Ovary (tissue), 10 donors: ENCODE measurements around the gene CYP4A11. TPM values are rescaled to one million over a fixed set of nuclear protein-coding genes. Genes with fewer than 3 reads are reported as not detected.
"Not testable (repeated sequence)": the region's sequence is repeated elsewhere in the genome, so short reads cannot be mapped to it uniquely, and the experiment has no call there.

Experiments used
- DNase-seq, 5 donors: peaks; one replicate each; pipeline ENCODE4 v3.0.0-alpha.2; 2019 to 2020
- H3K27ac ChIP-seq, 2 donors: fragments of 200-600 bp; one replicate each; pipeline versions ENCODE4 v1.5.1 to v1.8.0; 2019 to 2022
- H3K27me3 ChIP-seq: fragments of 200-600 bp; one replicate; pipeline ENCODE4 v1.8.0; 2022
- H3K36me3 ChIP-seq: fragments of 200-600 bp; sonication (generic); one replicate; pipeline ENCODE4 v1.5.1; 2019
- H3K4me1 ChIP-seq: one replicate; pipeline ENCODE4 v1.8.1; 2013; ENCODE audit warnings: mild to moderate bottlenecking, moderate library complexity; ENCODE audit not compliant: insufficient read depth
- H3K4me3 ChIP-seq: fragments of 200-600 bp; sonication (generic); one replicate; pipeline ENCODE4 v1.5.1; 2017
- H3K9me3 ChIP-seq, 2 donors: fragments of 200-600 bp in 1 of 2; sonication (generic) in 1 of 2; one replicate each; pipeline versions ENCODE4 v1.5.1 to v1.8.1; 2013 to 2019; ENCODE audit warnings: mild to moderate bottlenecking in 1 of 2, moderate library complexity in 1 of 2
- EP300 ChIP-seq: sonication (generic); formaldehyde crosslinking; IDR thresholded peaks from one replicate; pipeline ENCODE4 v1.6.1; 2017; ENCODE audit warnings: antibody characterized with exemption
- POLR2A ChIP-seq: fragments of 450-650 bp; IDR thresholded peaks from one replicate; pipeline ENCODE4 v1.6.1; 2017; ENCODE audit warnings: antibody characterized with exemption, mild to moderate bottlenecking, moderate library complexity
- WGBS, 3 donors: extraction: QIAGEN DNeasy Blood & Tissue Kit in 1 of 3; methylation state at CpG; one replicate each; pipeline versions ENCODE4 v1.1.5 to v1.1.7; 2013 to 2017; 5-methylcytosine and 5-hydroxymethylcytosine counted together
- intact Hi-C, 4 donors: fragments of 100-400 bp; cut with DNase I; formaldehyde crosslinking; loops; one replicate each; pipeline versions ENCODE4 v1.11.0 to v1.15.1; 2022 to 2023
- long read RNA-seq, 3 donors: library from polyadenylated mRNA in 2 of 3; unstranded in 2 of 3; transcript quantifications; one replicate each; pipeline ENCODE4 v2.0.0 and lab custom pipeline, GENCODE V29; 2021 to 2026
- polyA plus RNA-seq, 2 donors: library from polyadenylated mRNA; stranded (reverse); fragments of 200-250 nt in 1 of 2; fragments of 350-450 nt in 1 of 2; fragmentation: Illumina TruSeq in 1 of 2; extraction: RNeasy Lipid Tissue Mini Kit (QIAGEN cat#74804) in 1 of 2; gene quantifications; one replicate each; pipeline ENCODE4 v1.2.3, GENCODE V29; 2013 to 2014
- total RNA-seq, 7 donors: library from RNA; depleted of rRNA in 2 of 7; stranded (reverse); fragments of >200 nt in 2 of 7; fragmentation: NEBNext Ultra II Directional in 3 of 7; extraction: Animal tissue kit (Norgen Biotek cat#: 25700) in 3 of 7; gene quantifications; one replicate each; pipeline versions ENCODE4 v1.1.0 to v1.2.4, GENCODE V29; 2016 to 2023
- TF ChIP-seq, protein P1 (sequence below), 3 donors: fragments of 450-650 bp in 2 of 3; fragments of 200-600 bp in 1 of 3; IDR thresholded peaks; one replicate each; pipeline versions ENCODE4 v1.5.1 to v1.8.0; 2016 to 2022; ENCODE audit warnings: antibody characterized with exemption in 3 of 3, mild to moderate bottlenecking in 1 of 3
- donor health status: DM: no; HTN: no; CAD: no; lungs with moderate emphysema.
- donor health status: DM: no; HTN: no; CAD: no.
- donor health status: Bipolar disorder and iron deficiency.
- donor health status: DM: yes; HTN: yes; CAD: no.
- donor health status: DM: no; HTN: no; CAD: no.
- donor health status: DM: yes; HTN: yes; CAD: no.

CYP4A11 gene, protein sequence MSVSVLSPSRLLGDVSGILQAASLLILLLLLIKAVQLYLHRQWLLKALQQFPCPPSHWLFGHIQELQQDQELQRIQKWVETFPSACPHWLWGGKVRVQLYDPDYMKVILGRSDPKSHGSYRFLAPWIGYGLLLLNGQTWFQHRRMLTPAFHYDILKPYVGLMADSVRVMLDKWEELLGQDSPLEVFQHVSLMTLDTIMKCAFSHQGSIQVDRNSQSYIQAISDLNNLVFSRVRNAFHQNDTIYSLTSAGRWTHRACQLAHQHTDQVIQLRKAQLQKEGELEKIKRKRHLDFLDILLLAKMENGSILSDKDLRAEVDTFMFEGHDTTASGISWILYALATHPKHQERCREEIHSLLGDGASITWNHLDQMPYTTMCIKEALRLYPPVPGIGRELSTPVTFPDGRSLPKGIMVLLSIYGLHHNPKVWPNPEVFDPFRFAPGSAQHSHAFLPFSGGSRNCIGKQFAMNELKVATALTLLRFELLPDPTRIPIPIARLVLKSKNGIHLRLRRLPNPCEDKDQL
- total RNA-seq (1 to 10 TPM in 1 of 7 donors, under 1 TPM in 3, not detected in 3; 0.10 to 4.0 (median 0.28) TPM), polyA plus RNA-seq (not detected)
- long read RNA-seq, donor 1, result 0 reads
- long read RNA-seq, donor 2, result 0 reads
- long read RNA-seq, donor 3, partial matches to known transcripts, result 0 of 2 reads
- long read RNA-seq, donor 3, other reads (novel, unspliced or antisense), result 1 of 2 reads

DNA sequence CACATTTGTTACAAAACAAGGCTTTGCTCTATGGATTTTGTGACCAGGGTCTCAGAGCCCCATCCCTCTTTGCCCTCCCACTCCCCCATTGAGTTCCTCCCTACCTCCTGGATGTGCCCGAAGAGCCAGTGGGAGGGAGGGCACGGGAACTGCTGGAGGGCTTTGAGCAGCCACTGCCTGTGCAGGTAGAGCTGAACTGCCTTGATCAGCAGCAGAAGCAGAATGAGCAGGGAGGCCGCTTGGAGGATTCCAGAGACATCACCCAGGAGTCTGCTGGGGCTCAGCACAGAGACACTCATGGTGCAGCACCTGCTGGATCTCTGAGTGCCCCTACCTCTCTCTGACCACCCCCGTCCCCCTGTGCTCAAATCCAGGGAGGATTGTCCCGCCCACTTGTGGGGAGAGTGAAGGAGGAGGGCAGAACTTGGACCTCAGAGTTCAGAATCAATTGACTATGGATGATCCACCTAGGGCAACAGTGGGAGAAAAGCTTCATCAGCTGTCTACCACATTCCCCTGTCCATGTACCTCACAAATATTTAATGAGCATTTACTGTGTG is at the start of gene CYP4A11:
TSS of gene CYP4A11 (minus strand) at position 342 of the 560 bp plus-strand sequence. CDS start at position 299, 43 bp downstream.
- Histone ChIP-seq H3K27ac (no peak within 1 kb of the TSS), H3K4me3 (no peak within 1 kb of the TSS), H3K4me1 (no peaks in the 10 kb centered on the region), H3K36me3 (no peaks in the 10 kb centered on the region), H3K9me3 (no peaks in the 10 kb centered on the region), H3K27me3 (no peaks in the 10 kb centered on the region)
- no peak for DNase-seq
- TF ChIP-seq POLR2A (no peak), EP300 (no peak)
- TF ChIP-seq, protein P1, sequence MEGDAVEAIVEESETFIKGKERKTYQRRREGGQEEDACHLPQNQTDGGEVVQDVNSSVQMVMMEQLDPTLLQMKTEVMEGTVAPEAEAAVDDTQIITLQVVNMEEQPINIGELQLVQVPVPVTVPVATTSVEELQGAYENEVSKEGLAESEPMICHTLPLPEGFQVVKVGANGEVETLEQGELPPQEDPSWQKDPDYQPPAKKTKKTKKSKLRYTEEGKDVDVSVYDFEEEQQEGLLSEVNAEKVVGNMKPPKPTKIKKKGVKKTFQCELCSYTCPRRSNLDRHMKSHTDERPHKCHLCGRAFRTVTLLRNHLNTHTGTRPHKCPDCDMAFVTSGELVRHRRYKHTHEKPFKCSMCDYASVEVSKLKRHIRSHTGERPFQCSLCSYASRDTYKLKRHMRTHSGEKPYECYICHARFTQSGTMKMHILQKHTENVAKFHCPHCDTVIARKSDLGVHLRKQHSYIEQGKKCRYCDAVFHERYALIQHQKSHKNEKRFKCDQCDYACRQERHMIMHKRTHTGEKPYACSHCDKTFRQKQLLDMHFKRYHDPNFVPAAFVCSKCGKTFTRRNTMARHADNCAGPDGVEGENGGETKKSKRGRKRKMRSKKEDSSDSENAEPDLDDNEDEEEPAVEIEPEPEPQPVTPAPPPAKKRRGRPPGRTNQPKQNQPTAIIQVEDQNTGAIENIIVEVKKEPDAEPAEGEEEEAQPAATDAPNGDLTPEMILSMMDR (IDR thresholded peaks at IDR 0.05), result no peak
- 62 to 78% (median 62%) methylated on average over 5 of the region's 5 CpGs for WGBS, 3 donors
- intact Hi-C loops, result no loop called here

DNA sequence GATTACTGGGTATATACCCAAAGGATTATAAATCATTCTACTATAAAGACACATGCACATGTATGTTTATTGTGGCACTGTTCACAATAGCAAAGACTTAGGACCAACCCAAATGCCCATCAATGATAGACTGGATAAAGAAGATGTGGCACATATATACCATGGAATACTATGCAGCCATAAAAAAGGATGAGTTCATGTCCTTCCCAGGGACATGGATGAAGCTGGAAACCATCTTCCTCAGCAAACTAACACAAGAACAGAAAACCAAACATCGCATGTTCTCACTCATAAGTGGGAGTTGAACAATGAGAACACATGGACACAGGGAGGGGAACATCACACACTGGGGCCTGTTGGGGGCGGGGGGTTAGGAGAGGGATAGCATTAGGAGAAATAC is 49.3 kb upstream of the CYP4A11 start:
- 78 to 86% (median 79%) methylated on average over 2 of the region's 2 CpGs for WGBS, 3 donors
- H3K4me3 ChIP-seq, H3K9me3 ChIP-seq, H3K4me1 ChIP-seq, intact Hi-C loops, H3K27me3 ChIP-seq, DNase-seq, H3K27ac ChIP-seq, H3K36me3 ChIP-seq: not testable (repeated sequence)

DNA sequence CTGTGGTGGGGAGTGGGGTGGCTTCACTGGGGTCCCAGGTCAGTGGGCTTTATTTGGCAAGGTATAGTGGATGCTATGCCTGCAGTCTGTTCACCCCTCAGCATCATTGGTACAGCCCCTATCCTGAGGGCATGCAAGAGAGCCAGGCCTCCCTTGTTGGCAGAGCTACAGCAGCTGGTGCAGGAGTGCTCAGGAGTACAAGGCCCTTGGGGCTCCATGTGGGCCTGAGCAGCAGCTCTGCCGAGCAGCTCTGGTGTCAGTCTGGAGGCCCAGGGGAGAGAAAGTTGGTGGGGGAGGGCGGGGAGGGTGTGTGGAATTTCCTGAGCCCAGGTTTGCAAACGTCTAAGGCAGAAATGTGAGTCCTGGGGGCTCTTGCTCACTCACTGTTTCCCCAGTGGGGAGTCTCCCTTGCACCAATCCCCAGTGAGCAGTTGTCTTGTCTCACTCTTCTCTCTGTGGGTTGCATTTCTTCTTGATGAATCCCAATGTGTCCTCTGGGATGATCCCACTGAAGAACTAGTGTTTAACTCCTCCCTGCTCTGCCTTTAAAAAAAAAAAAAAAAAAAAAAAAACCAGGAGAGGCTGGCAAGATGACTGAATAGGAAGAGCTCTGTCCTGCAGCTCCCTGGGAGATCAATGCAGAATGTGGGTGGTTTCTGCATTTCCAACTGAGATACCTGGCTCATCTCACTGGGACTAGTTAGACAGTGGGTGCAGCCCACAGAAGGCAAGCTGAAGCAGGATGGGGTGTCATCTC is 42.7 kb upstream of the CYP4A11 start:
- TF ChIP-seq POLR2A (no peak), EP300 (no peak)
- TF ChIP-seq, protein P1 (IDR thresholded peaks at IDR 0.05), result no peak
- H3K27ac ChIP-seq, result no peak overlapping the region
- no peaks in the 10 kb centered on the region for H3K36me3 ChIP-seq
- intact Hi-C loops, result no loop called here
- no peak overlapping the region for H3K4me3 ChIP-seq
- H3K27me3 ChIP-seq, result no peaks in the 10 kb centered on the region
- no peaks in the 10 kb centered on the region for H3K9me3 ChIP-seq
- 14 to 26% (median 16%) methylated on average over 3 of the region's 3 CpGs for WGBS, 3 donors
- no peak for DNase-seq
- no peaks in the 10 kb centered on the region for H3K4me1 ChIP-seq

DNA sequence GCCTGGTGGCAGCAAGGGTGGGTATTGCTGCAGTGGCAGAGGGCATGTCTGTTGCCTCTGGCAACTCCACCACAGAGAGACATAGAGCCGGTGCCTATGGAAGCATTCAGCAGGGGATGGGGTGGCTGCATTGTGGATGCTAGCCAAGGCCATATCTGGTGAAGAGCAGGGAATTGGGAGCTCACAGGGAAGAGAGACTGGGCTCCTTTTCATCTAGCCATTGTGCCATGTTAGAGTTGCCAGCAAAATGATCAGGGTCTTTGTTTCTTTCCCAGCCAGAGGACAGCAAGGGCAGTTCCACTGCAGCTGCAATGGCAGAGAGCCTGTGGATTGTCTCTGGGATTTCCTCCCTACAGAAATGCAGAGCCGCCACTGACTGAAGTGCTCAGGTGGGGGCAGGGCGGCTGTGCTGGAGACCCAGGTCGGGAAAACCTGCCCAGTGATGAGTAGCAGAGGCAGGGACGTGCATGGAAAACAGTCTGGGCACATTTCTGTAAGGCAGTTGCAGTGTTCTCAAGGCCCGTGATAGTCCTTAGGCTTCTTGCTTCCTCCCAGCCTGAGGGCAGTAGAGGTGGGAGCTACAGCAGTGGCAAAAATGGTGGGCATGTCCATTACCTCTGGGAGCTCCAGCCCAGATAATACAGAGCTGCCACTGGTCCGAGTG is 42.0 kb upstream of the CYP4A11 start:
- Histone ChIP-seq H3K4me1 (no peaks in the 10 kb centered on the region), H3K4me3 (no peak overlapping the region), H3K9me3 (no peaks in the 10 kb centered on the region), H3K27ac (no peak overlapping the region), H3K36me3 (no peaks in the 10 kb centered on the region), H3K27me3 (no peaks in the 10 kb centered on the region)
- DNase-seq, result no peak
- intact Hi-C loops, result no loop called here
- TF ChIP-seq, protein P1 (IDR thresholded peaks at IDR 0.05), result no peak
- TF ChIP-seq EP300 (no peak), POLR2A (no peak)
- WGBS, 3 donors, result 43 to 49% (median 44%) methylated on average over 6 to 7 of the region's 7 CpGs
